Stimulated activated CD8-positive, alpha-beta memory T cell treated with anti-CD3 and anti-CD28 coated beads, Interleukin-12 subunit alpha, Interleukin-12 subunit beta, amount 100 ng/mL, for 1 hour (primary cell): ENCODE measurements around the gene VSIG4.

Experiments
- DNase-seq: peaks from one replicate; pipeline ENCODE4 v3.0.0-alpha.2; 2020; ENCODE audit warnings: low read depth

Gene VSIG4

DNA sequence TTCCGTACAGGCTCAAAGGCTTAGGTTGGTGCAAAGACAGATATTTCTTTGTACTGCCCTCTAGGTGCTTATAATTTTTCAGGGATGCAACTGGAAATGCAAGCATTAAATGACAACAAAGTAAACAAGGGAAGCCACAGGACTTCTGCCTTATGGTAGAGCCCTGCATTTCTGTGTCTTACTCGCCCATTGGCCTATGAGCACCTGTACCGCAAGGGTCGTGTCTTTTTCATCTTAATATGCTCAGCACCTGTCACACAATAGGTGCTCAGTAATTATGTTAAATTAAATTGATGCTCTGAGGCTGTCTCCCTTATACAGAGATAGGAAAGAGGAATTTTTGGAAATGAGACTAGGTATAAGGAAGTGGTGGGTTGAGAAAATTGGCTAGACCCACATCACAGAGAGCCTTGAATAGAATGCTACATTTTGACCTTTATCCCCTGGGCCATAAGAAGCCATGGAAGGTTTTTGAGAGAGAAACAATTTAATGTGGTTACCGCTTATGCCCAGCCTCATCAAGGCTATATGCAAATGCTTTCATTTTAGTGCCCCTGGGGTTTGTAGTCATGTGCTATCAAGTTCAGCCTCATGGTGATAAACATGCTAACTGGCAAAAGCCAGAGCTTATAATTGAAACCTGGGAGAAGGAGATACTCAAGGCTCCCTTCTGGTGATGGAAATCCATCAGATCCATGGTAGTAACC is 16.3 kb downstream of the VSIG4 start:
- no peak for DNase-seq

- DNase-seq, result no peak
Observed at GRCh38 chrX:66022632-66023384, 17.1 kb downstream of the VSIG4 start.

GRCh38 chrX:66021765-66022631 is 17.9 kb downstream of the VSIG4 start:
- DNase-seq, result no peak

DNA sequence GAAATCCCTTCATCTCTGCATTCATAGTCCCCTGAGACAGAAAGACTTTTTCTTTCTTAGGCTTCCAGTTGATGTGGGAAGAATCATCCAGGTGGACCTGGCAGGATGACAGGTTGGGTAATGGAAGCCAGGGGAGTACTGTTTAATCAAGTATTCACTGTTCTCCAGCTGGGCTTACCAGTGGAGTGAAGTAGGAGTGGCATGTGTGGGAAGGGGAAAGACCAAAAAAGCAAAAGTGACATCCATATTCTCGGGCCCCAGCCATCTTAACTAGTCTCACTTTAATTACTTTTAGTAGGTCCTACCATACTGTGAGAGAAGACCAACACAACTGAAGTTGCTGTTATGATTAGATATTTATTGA is 18.5 kb downstream of the VSIG4 start:
- DNase-seq, result no peak

GRCh38 chrX:66020631-66021334 is 19.1 kb downstream of the VSIG4 start:
- no peak for DNase-seq

GRCh38 chrX:66019974-66020373 is 19.9 kb downstream of the VSIG4 start:
- DNase-seq, result no peak

GRCh38 chrX:66019310-66019652 is 20.6 kb downstream of the VSIG4 start:
- no peak for DNase-seq

DNA sequence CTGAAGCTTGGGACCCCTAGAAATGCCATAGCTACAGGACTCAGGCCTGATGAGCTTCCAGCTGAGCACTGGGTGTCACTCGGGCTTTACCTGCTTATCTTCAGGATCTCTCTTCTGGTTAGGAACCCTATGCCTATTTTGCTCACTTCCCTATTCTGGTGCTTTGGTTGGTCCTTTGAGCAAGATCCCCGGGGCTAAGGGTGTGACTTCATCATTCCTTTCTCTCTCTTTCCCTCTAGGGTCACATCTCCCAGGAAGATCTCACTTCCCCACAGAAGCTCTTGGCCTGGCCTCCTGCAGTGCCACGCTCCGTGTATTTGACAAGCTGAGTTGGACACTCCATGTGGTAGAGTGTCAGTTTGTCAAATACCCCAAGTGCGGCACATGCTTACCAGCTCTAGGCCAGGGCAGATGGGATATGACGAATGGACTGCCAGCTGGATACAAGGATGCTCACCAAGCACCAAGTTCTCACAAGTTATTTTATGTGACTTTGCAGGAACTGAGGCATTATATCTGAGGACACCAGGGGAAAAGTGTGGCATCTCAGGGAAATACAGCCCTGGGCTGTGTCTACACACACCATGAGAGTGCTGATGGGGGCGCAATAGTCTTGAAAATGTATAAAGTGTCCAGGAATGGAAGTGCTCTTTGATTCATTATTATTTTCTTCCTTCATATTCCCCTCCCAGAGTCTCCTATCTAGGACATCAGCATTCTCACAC is 21.1 kb downstream of the VSIG4 start:
- no peak for DNase-seq

GRCh38 chrX:66017659-66018170 is 22.2 kb downstream of the VSIG4 start:
- no peak for DNase-seq

DNA sequence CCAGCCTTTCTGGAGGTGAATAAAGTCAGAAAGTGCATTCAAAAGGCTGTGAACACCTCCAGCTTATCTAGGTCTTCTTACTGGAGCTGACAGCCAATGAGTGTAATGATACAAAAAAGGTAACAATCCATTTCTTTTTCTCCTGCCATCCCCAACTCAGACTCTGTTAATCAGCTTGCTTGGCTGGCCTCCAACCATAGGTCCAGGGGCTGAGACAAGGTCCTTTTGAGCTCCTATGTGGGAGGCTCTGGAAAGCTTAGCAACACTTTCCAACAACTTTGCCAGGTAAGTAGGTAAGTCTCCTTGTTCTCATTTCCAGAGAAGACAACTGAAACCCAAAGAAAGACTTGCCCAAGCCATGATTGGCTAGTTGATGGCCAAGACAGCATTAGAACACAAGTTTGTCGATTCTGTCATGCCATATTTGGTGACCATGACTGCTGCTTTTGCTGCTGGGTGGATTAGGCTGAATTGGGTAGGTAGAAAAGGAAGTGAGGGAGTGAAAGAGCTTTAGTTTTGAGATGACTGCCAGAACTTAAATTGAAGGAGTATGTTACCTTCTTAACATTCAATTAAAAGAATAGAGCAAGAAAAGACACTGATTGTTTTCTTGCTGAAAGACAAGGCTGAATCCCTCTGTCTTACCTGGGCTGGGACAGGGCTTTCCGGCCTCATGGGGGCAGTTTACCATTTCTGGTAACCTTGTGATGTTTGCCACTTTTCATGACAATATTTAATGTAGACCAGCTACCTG is 22.8 kb downstream of the VSIG4 start:
- no peak for DNase-seq

- DNase-seq, result no peak
Observed at GRCh38 chrX:66015900-66016689, 23.8 kb downstream of the VSIG4 start.

DNA sequence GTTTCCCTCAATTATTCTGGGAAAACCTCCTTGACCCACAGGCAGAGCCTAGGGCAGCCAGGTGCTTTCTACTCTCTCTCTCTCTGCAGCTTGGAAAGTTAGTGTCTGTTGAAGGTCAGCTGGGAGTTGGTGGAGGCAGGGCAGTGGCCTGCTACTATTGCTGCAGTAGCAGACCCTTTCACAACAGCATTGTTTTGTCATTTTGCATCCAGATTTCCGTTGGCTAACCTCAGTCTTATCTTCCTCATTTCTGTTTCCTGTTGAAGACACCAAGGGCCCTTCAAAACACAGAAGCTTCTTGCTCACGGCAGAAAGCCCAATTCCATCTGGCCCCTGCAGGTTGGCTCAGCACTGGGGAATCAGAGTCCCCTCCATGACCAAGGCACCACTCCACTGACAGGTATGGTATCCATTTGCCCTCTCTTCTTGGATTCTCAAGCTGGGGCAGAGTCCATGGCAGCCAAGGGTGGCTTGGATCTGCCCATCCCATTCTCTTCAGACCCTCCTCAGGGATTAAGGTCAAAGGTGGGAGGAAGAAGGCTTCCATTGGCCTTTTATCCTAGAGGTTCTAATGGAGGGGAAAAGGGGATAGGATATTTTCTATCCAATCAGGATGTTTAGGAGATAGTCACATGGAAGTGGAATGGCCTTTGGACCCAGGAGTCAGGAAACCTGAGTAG is 24.6 kb downstream of the VSIG4 start:
- no peak for DNase-seq

GRCh38 chrX:66014556-66014955 is 25.3 kb downstream of the VSIG4 start:
- DNase-seq, result no peak

- DNase-seq, result no peak
Observed at GRCh38 chrX:66014084-66014483, 25.8 kb downstream of the VSIG4 start.

- no peak for DNase-seq
Observed at GRCh38 chrX:66013194-66013816, 26.6 kb downstream of the VSIG4 start.

DNA sequence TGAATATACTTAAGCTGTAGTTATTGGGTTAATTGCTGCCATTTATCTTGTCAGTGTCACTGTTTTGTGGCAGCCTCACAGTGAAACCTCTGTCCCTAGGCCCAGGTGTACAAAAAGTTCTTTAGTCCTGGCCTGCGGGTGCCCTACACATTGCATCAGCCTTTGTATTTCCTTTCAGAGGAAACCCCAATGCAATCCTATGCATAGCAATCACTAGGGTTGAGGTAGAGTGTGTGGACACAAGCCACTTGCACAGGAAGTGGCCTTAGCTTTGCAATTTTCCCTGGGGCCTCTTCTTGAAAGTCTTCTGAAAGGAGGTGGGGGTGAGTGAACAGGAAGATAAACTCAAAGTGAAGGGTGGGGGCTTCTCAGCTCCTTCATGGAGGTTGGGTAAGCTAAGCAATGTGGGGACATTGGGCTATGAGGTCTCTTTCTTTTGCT is 27.8 kb downstream of the VSIG4 start:
- no peak for DNase-seq

DNA sequence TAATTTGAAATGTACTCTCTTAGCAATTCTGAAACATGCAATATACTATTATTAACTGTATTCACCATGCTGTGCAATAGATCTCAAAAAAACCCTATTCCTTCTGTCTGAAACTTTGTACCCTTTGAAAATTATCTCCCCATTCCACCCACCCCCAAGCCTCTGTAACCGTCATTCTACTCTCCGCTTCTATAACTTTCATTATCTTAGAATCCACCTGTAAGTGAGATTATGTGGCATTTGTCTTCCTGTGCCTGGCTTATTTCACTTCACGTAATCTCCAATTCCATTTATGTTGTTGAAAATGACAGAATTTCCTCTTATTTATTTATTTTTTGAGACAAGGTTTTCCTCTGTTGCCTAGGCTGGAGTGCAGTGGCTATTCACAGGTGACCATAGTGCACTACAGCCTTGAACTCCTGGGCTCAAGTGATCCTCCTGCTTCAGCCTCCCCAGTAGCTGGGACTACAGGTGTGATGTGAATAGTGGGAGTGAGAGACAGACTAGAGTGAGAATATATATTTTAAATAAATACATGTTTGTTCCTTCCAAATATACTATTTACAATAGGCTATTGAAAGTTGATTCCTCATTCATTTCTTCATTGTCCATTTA is 30.5 kb downstream of the VSIG4 start:
- DNase-seq, result no peak

GRCh38 chrX:66008328-66008970 is 31.4 kb downstream of the VSIG4 start:
- DNase-seq, result no peak
